NT2/D1 (cell line): Measurements from ENCODE around the gene BCL2.

Source experiments
- DNase-seq: peaks from one replicate; pipeline ENCODE4 v3.0.0-alpha.2; 2011; ENCODE audit warnings: low read depth, low spot score
- H3K27me3 ChIP-seq: 2 replicates; pipeline ENCODE4 v1.6.0; 2011; ENCODE audit warnings: mild to moderate bottlenecking; ENCODE audit not compliant: insufficient read length, insufficient read depth
- H3K36me3 ChIP-seq: 2 replicates; pipeline ENCODE4 v1.6.1; 2011; ENCODE audit warnings: mild to moderate bottlenecking, low read length, mixed read lengths; ENCODE audit not compliant: insufficient read depth, insufficient read length
- H3K4me1 ChIP-seq: 2 replicates; pipeline ENCODE4 v1.5.1; 2011; ENCODE audit not compliant: insufficient read depth, insufficient read length
- H3K4me3 ChIP-seq: 2 replicates; pipeline ENCODE4 v1.5.1; 2011; ENCODE audit warnings: low read depth; ENCODE audit not compliant: insufficient read length
- H3K9ac ChIP-seq: 2 replicates; pipeline ENCODE4 v1.6.0; 2011; ENCODE audit warnings: low read depth; ENCODE audit not compliant: insufficient read length
- H3K9me3 ChIP-seq: 2 replicates; pipeline ENCODE4 v1.5.1; 2011; ENCODE audit warnings: mild to moderate bottlenecking, low read length; ENCODE audit not compliant: insufficient read depth
- SUZ12 ChIP-seq: IDR thresholded peaks from 2 replicates; pipeline ENCODE4 v1.6.1; 2011; ENCODE audit not compliant: insufficient read length, insufficient read depth; ENCODE audit errors: extremely low read depth
- YY1 ChIP-seq: IDR thresholded peaks from 2 replicates; pipeline ENCODE4 v1.6.1; 2011; ENCODE audit not compliant: insufficient read length, insufficient read depth
- ZNF274 ChIP-seq: IDR thresholded peaks from 2 replicates; pipeline ENCODE4 v1.6.1; 2011; ENCODE audit warnings: mild to moderate bottlenecking, low read depth, low read length

The BCL2 gene

DNA sequence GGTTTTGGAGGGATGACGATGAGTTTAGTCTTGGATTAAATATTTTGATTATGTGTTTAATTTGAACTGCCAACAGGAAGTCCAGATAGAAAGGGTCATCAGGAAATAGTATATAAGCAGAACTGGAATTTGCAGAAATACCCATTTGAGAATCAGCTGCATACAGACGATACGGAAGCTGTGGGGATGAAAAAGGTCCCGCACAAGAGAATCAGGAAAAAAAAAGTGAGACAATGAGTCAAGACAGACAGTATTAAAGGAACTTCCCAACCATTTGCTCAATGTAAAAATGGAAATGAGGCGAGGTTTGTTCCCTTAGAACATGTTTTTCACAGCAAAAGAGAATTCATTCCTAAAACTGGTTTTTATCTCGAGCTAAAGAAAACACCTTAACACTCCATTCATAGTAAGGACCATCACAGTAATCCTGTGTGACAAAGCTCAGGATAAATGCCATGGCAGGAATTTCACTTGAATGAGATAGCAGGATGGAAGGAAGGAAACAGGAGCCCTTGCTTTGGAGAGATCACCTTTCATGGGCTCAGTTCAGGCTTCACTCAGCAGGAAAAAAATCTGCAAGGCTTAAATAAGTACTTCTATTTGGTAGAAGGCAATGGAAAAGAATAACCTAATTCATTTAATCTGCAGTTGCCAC, 29.3 kb downstream of the BCL2 start:
- TF ChIP-seq YY1 (no peak), ZNF274 (no peak), SUZ12 (no peak)
- Histone ChIP-seq H3K4me1 (no peaks in the 10 kb centered on the region), H3K36me3 (no peaks in the 10 kb centered on the region), H3K9ac (no peak overlapping the region), H3K9me3 (no peaks in the 10 kb centered on the region), H3K27me3 (no peaks in the 10 kb centered on the region), H3K4me3 (no peak overlapping the region)
- no peak for DNase-seq

DNA sequence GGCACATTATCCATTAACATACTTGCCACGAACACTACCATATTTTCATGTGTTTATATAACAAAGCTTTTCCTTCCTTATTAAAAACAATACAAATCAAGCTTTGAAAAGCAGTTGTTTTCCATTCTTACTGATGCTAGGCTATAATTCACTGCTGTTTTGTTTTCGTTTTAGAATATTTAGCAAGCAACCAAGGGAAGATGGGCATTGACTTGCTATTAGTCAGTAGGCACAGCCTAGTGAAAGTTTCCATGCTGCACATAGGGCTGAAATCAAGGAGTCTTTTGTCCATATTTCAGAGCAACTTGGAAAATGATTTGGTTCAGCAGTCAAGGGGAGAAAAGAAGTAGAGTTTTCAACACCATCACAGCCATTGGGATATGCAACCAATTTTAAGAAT, 31.3 kb downstream of the BCL2 start:
- Histone ChIP-seq H3K27me3 (no peaks in the 10 kb centered on the region), H3K4me1 (no peaks in the 10 kb centered on the region), H3K9ac (no peak overlapping the region), H3K36me3 (no peaks in the 10 kb centered on the region), H3K9me3 (no peaks in the 10 kb centered on the region), H3K4me3 (no peak overlapping the region)
- no peak for DNase-seq
- no peak for TF ChIP-seq ZNF274
- TF ChIP-seq SUZ12 = no peak
- TF ChIP-seq YY1 = no peak

DNA sequence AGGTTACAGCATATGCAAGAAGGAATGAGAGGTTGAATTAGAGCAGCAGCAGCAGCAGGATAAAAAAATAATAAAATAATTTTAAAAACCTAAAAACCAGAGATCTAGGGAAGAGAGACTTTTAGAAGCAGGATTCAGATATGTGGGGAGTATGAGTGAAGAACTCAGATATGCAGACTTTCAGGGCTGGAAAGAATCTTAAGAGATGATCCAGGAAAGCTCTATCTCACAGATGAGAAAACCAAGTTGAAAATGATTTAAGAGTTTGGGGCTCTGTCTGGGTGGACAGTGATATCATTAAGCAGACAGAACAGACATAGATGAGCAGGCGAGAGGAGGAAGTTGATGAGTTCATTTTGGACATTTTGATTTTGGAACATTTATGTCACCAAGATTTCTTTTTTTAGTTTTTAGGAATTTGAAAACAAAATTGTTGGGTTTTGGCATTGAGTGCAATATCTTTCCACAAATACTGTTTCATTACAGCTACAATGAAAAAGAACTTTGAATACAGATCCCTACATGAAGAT, 31.8 kb downstream of the BCL2 start:
- Histone ChIP-seq H3K4me1 (no peaks in the 10 kb centered on the region), H3K9ac (no peak overlapping the region), H3K36me3 (no peaks in the 10 kb centered on the region), H3K27me3 (no peaks in the 10 kb centered on the region), H3K4me3 (no peak overlapping the region), H3K9me3 (no peaks in the 10 kb centered on the region)
- DNase-seq = no peak
- TF ChIP-seq YY1 (no peak), ZNF274 (no peak), SUZ12 (no peak)

DNA sequence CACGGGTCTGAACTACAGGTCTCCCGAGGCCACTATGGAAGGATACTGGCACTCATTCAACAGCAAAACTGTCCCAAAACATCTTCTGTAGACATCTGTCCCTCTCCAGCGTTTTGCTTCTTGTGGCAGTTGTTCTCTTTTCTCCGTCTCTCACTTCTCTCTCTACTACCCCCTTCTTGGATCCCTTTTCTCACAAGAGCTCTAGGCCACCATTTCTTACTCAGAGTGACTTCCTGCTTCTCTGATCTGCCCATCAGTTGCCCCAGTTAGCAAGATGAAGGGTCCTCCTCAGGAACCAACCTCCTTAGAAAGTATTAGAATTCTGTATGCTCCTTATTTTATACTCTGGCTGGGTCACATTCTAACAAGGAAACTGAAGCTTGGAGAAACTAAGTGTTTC, 32.6 kb downstream of the BCL2 start:
- H3K9me3 ChIP-seq = no peaks in the 10 kb centered on the region
- TF ChIP-seq ZNF274 (no peak), SUZ12 (no peak), YY1 (no peak)
- no peaks in the 10 kb centered on the region for H3K4me1 ChIP-seq
- no peaks in the 10 kb centered on the region for H3K36me3 ChIP-seq
- no peaks in the 10 kb centered on the region for H3K27me3 ChIP-seq
- no peak overlapping the region for H3K4me3 ChIP-seq
- DNase-seq = no peak
- no peak overlapping the region for H3K9ac ChIP-seq

DNA sequence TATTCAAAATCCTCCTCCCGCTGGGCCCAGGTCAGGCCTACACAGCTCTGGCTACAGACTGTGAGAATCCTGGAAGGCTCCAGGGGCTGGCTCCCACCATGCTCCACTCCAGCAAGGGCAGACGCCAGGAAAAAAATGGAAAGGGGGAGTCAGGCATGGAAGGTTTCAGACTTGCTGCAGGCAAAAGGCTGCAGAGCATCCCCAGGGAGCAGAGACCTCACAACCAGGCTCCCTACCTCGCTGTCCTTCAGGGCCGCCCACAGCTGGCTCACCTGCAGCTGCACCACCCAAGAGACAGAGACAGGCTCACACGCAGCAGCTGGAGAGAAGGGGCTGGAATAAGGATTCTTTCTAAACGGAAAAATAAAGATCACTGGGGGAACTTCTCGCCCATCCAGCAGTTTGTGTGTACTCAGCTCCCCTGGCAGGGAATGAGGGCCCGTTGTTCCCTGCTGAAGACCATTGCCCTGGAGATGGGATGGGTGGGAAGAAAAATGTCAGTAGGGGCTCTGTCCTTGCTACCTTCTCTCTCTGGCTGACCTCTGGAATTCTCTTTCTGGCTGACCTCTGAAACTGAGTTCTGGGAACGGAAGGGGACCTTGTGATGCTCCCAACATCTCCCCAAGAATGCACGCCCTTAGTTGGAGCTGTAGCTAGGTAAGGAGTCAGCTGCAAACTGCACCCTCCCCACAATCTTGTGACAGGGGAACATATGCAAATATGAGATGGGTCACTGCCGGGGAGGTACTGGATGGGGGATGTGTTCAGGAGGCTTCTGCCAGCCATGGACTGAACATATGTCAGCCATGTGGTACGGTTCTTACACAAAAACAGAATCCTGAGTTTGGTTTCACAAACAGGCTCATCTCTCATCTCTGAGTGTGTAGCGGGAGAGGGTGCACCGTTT, 34.5 kb downstream of the BCL2 start:
- Histone ChIP-seq H3K4me1 (no peaks in the 10 kb centered on the region), H3K9me3 (no peaks in the 10 kb centered on the region), H3K9ac (no peak overlapping the region), H3K4me3 (no peak overlapping the region), H3K27me3 (no peaks in the 10 kb centered on the region), H3K36me3 (no peaks in the 10 kb centered on the region)
- DNase-seq = no peak
- TF ChIP-seq SUZ12 (no peak), YY1 (no peak), ZNF274 (no peak)

DNA sequence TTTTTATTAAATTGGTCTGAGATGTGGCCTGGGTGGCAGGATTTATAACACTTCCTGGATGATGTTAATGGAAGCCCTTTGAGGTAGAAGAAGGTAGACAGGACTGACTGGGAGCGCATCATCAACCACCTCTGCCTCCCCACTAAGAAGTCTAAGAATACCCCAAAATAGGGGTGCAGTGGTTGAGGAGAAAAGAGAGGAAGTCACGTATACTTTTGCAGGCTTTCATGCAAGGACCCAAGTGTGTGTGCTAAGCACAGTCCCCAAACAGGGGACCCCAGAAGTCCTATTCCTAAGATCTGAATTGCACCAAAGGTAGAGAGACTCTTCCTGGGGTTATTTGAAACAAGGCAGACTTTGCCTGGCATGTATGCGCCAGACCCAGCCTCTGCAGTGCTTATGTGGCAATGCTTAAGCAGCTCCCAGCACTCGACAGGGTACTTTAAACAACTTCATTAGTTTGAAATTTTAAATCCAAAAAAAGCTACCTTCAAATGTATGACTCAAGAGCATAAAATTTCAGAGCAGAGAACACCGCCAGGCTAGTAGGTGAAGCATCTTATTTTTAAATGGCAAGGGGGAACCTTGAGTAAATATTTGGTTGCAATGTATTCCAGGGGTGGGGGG, 35.3 kb downstream of the BCL2 start:
- H3K4me1 ChIP-seq = no peaks in the 10 kb centered on the region

DNA sequence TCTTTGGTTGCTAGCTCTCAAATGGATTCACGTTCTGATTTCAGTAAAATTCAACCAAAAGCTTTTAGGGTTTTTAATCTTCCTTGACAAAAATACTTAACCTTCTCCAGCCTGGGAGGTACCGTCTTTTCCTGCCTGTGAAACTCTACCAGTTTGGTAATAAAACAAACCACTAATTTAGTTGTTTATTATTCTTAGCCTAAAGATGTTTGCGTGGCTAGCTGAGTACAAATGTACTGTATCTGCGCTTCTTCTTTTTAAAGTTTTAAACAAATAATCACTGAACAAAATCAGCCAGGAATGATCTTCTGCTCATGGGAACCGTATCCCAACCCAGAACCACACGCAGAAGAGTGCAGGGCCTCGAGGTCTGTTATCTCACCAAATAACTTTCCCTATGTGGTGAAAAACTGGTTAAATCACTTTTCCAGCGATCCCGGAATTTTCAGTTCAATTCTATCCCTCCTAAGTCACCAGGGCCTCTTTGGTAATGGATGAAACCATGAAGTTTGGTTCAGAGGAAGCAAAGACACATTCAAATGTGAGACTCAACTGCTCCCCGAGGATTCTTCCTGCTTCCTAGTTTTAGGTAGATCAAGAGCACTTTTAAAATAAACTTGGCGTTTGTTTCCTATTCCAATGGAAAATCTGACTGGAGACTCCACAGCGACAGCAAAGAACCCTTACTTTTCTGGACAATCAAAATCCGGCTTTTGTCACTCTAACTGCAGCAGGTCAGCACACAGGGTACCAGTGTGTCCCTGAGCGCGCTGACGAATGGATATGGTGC, 36.1 kb downstream of the BCL2 start:
- no peak overlapping the region for H3K4me3 ChIP-seq
- DNase-seq = no peak
- no peaks in the 10 kb centered on the region for H3K4me1 ChIP-seq
- no peaks in the 10 kb centered on the region for H3K27me3 ChIP-seq
- TF ChIP-seq SUZ12 (no peak), YY1 (no peak), ZNF274 (no peak)
- no peak overlapping the region for H3K9ac ChIP-seq
- no peaks in the 10 kb centered on the region for H3K9me3 ChIP-seq
- H3K36me3 ChIP-seq = no peaks in the 10 kb centered on the region

More for the DNA sequence above, 35.3 kb downstream of the BCL2 start:
- Histone ChIP-seq H3K4me3 (no peak overlapping the region), H3K27me3 (no peaks in the 10 kb centered on the region), H3K9me3 (no peaks in the 10 kb centered on the region), H3K36me3 (no peaks in the 10 kb centered on the region), H3K9ac (no peak overlapping the region)
- no peak for TF ChIP-seq ZNF274
- TF ChIP-seq YY1 = no peak
- no peak for TF ChIP-seq SUZ12
- no peak for DNase-seq
